Activated CD4-positive, alpha-beta T cell treated with anti-CD3 and anti-CD28 coated beads for 48 hours (primary cell): Measurements from ENCODE around the gene SFRP4.

Experiments used
- DNase-seq: peaks from one replicate; pipeline ENCODE4 v3.0.0-alpha.2; 2020

Gene SFRP4

GRCh38 chr7:37924491-37925041 lies 7.9 kb upstream of the SFRP4 start:
- DNase-seq: no peak

- no peak for DNase-seq
Observed at GRCh38 chr7:37923996-37924395, 7.4 kb upstream of the SFRP4 start.

- no peak for DNase-seq
Observed at GRCh38 chr7:37921876-37922275, 5.3 kb upstream of the SFRP4 start.

- DNase-seq: peak; percentile 14
Observed at GRCh38 chr7:37920849-37921805, 4.5 kb upstream of the SFRP4 start.

GRCh38 chr7:37920305-37920848 lies 3.8 kb upstream of the SFRP4 start, which contains the start of gene EPDR1:
Gene EPDR1, plus strand, starts transcription at chr7:37920640. Its CDS starts 300 bp downstream, at chr7:37920940.
- DNase-seq: peak; percentile 58

GRCh38 chr7:37918526-37918925 lies 1.9 kb upstream of the SFRP4 start:
- no peak for DNase-seq

GRCh38 chr7:37916017-37916672 lies 472 bp downstream of the SFRP4 start:
- DNase-seq: no peak

GRCh38 chr7:37915438-37915837 lies 1.2 kb downstream of the SFRP4 start:
- no peak for DNase-seq

GRCh38 chr7:37912756-37913155 lies 3.9 kb downstream of the SFRP4 start:
- no peak for DNase-seq

GRCh38 chr7:37908221-37908788 lies 8.3 kb downstream of the SFRP4 start:
- DNase-seq: no peak

GRCh38 chr7:37901890-37902524 lies 14.6 kb downstream of the SFRP4 start:
- no peak for DNase-seq

- no peak for DNase-seq
Observed at GRCh38 chr7:37901236-37901827, 15.3 kb downstream of the SFRP4 start.

GRCh38 chr7:37899712-37900247 lies 16.8 kb downstream of the SFRP4 start:
- DNase-seq: no peak

- no peak for DNase-seq
Observed at GRCh38 chr7:37894671-37895070, 21.9 kb downstream of the SFRP4 start.

- no peak for DNase-seq
Observed at GRCh38 chr7:37893359-37893758, 23.3 kb downstream of the SFRP4 start.

- DNase-seq: no peak
Observed at GRCh38 chr7:37882086-37882485, 34.5 kb downstream of the SFRP4 start.
